ELF-1 (cell line): Measurements from ENCODE around the gene PLXNC1.

Experiments used
- DNase-seq: peaks from one replicate; pipeline ENCODE4 v3.0.0-alpha.2; 2016; ENCODE audit warnings: low read depth, low spot score

The PLXNC1 gene

DNA sequence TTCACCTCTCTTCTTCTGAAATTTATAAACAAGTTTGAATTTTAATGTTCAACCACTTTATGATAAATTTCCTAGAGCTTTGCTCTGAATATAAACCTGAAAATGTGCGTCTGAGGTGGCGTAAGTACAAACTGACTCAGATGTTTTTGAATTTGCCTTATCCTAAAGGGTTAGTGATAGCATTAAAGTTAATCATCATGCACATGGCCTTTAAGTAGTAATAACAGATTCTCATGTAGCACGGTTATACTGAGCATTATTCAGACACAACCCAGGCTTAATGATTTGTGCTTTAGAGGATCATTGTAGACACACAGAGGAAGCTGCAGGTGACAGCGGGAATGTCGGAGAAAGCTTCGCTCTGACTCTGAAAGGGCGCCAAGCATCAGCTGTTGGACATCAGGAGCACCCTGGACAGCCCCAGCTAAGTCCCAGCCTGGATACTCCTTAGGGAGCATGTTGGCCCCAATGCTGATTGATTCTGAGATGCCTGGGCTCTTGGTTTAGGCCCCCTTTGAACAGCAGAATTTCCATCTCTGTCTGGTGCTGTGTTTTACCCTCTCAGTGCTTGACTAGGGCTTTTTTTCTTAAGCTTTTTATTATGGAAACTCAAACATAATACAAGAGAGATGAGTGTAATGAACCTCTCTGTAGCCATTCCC lies 91.1 kb downstream of the PLXNC1 start:
- DNase-seq, result no peak

DNA sequence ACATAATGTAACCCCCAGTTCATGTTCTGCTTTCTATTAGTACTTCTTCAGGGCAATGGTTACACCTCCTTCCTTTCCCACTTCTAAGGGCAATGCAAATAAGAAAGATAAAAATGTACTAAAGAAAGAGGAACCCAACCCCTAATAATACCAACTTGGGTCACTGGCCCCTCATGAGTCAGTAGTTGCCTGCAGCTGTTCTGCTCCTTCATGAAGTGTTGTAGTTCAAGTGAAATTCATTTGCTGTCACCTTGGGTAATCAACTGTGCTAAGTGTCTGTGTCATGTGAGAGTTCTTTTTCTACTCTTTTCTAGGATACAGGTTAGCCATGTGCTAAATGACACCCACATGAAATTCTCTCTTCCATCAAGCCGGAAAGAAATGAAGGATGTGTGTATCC lies 91.8 kb downstream of the PLXNC1 start:
- DNase-seq, result no peak

GRCh38 chr12:94242901-94243300 lies 94.5 kb downstream of the PLXNC1 start:
- DNase-seq, result no peak

GRCh38 chr12:94244165-94245133 lies 96.1 kb downstream of the PLXNC1 start:
- DNase-seq, result no peak

- DNase-seq, result no peak
These were observed 97.4 kb downstream of the PLXNC1 start for GRCh38 chr12:94245631-94246383.

- DNase-seq, result no peak
These were observed 98.9 kb downstream of the PLXNC1 start for GRCh38 chr12:94247246-94247645.

DNA sequence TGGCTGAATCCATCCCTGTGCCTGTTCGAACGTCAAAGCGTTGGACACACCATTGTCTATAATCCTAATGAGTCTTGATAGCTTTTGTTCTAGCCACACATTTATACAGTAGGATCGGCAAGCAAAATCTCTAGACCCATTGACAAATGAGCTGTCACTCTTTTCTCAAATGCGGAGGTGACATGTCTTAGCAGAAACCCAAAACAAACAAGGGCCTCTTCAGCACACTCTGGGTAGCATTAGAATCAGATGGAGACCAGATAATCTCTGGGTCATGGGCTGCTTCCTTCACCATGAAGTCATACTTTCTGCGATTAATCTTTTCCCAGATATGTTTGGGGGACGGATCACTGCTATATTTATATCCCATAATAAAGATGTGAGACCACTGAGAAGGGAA lies 100.2 kb downstream of the PLXNC1 start:
- DNase-seq, result no peak

DNA sequence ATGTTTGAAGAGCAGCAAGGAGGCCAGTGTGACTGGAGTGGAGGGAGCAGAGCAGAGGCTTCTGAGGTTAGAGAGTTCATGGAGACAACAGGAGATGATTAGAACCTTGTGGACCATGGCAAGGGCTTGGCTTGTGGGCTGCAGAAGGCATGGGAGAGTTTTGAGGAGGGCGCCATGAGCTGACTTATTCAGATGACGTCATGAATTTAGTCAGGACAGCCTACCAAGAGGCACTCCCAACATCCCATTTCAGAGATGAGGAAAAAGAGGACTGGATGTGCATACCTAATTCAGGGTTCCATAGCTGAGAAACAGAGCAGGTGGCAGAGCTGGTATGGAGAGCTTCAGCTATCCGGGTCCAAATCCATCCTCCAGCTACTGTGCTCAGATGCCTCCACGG lies 101.8 kb downstream of the PLXNC1 start:
- no peak for DNase-seq

DNA sequence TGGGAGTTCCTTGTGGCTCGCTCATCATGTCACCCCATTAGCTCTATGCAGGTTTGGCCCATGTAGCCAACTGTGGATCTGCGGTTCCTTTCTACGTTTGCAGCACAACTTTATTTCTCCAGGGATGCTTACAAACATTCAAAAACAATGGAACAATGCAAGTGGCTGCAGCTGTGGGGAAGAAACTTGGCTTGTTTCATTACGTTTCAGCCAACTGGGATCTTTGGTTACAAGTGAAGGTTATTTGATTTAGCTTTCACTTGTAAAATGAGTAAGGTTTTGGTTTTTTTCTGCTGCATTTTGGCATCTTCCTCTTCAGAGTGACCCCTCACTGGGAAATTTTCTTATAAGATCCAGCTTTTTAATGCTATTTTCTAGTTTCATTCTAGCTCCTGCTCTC lies 105.9 kb downstream of the PLXNC1 start:
- no peak for DNase-seq

GRCh38 chr12:94255006-94255405 lies 106.6 kb downstream of the PLXNC1 start:
- no peak for DNase-seq

- DNase-seq, result no peak
These were observed 107.1 kb downstream of the PLXNC1 start for GRCh38 chr12:94255428-94255827.

DNA sequence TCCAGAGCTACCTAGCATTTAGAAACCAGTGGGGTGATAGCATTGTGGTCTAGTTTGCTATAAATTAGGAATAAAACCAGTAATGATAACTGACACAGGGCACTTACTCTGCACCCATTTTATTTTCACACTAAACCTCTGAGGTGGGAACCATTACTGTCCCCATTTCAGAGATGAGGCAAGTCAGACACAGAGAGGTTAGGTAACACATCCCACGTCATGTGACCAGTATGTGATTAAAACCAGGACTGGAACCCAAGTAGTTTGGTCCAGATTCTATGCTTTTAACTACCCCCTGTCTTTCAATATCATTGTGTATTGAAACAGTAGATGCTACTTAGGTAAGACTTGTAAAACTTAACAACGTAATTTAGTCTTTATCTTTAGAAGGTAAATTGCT lies 110.2 kb downstream of the PLXNC1 start:
- DNase-seq, result no peak

- no peak for DNase-seq
These were observed 111.6 kb downstream of the PLXNC1 start for GRCh38 chr12:94260017-94260416.

GRCh38 chr12:94260717-94261116 lies 112.3 kb downstream of the PLXNC1 start:
- peak; percentile 16 for DNase-seq

DNA sequence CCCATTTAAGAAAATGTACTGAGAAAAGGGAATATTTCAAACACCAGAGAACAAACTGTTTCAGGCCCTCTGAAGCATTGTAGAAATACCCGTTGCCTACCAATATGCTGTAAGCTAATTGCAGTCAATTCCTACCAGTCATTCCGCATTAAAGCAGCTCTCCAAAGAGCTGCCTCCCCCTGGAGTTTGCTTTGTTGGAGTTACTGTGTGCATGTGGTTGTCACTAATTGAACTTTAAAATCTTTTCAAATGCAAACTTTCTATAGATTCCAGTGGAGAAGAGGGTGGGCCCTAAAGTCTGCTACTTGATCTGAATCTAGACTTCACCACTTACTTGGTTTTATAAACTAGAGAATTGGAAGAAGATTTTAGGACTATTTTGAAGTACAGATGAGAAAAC lies 112.7 kb downstream of the PLXNC1 start:
- peak; percentile 73 for DNase-seq

- DNase-seq, result no peak
These were observed 113.4 kb downstream of the PLXNC1 start for GRCh38 chr12:94261786-94262185.

DNA sequence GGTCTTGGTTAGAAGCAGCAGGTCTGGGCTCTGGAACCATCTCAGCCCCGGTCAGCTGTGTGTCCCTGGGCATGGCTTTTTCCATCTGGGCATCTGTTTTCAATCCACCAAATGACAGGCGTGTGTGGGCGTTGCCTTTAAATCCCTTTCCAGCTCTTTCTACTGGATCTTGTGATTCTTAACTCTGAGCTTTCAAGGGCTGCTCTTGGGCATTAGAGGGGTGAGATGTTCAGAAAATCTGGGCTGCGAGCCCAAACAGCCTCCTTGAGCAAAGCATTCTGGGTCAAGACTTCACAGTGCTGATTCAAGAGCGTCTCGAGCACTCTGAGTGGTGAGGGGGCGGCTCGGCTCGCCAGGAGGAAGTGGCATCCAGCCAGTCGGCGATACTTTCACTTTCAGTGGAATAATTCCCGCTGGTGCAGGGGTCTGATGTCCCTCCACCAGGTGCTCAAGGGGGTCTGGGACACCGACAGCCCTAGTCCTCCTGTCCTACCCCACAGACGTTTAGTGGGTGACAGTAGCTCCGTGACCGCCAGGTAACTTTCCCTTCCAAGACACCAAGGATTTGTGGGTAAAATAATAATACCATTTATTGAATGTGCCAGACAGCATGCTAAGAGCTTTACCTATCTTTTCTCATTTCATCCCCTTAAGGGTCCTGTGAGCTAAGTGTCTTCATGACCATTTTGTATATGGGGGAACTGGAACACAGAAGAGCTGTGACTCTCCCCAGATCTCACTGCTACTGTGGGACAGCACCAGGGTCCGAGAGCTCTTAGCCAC lies 114.0 kb downstream of the PLXNC1 start:
- DNase-seq, result peak; percentile 52

DNA sequence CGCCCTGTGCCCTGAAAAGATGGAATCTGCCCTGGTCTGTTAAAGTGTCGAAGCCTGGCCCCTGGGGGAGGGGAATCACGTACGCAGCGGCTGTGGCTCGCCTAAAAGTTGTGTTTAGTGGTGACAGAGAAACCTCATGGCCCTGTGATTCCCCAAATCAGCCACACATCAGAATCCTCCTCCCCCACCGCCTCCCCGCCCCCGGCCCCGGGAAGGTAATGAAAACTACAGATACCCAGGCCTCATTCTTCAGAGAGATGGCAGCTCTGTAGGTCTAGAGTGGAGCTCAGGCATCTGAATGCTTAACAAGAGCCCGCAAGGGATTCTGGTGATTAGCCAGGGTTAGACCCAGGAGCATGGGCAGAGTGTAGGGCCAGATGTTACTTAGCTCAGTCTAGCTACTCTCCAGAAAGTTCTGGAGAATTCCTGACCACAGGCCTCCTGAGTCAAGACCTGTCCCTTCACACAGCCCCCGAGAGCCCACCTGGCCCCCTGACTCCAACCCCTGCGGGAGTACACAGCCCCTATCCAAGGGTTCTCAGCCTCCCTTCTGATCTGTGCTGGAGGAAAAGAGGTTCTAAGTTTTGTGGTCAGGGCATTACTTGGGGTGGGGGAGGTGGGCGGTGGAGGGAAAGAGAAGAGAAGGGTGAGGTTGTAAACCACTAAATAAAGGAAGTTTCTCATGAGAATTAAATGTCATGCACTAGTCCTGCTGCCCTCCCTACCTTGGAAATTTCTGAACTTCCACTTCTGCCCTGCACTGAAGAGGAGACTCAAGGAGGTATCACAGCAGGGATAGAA lies 114.8 kb downstream of the PLXNC1 start:
- DNase-seq, result no peak

GRCh38 chr12:94263905-94264561 lies 115.7 kb downstream of the PLXNC1 start:
- DNase-seq, result peak; percentile 75
